B cell (primary cell): ENCODE data around the gene PCDH9. TPM values are rescaled to one million over a fixed set of nuclear protein-coding genes. Genes with fewer than 3 reads are reported as not detected.

Experiments used
- ATAC-seq: fragments of 200-7000 bp; cut with Tn5 transposase; one replicate; pipeline ENCODE4 v1.10.0; 2021; ENCODE audit warnings: low read depth, mild to moderate bottlenecking, moderate number of reproducible peaks, moderate library complexity
- CTCF ChIA-PET: fragments of 350-600 bp; sonication (Branson Sonifier 250); formaldehyde crosslinking; loops from one replicate; lab custom pipeline; 2021; ENCODE audit warnings: antibody characterized with exemption, inconsistent platforms; lab: Charles Lee
- POLR2A ChIA-PET: fragments of 350-600 bp; sonication (Branson Sonifier 250); formaldehyde crosslinking; loops from one replicate; lab custom pipeline; 2021; ENCODE audit warnings: antibody characterized with exemption; lab: Charles Lee
- DNase-seq: peaks from one replicate; pipeline ENCODE4 v3.0.0; 2013
- H2AFZ ChIP-seq: 2 replicates; pipeline ENCODE4 v1.6.1; 2012; ENCODE audit warnings: mild to moderate bottlenecking, low read depth, low read length; ENCODE audit not compliant: insufficient read depth, poor library complexity, severe bottlenecking
- H3K27ac ChIP-seq, 2 donors: 1 replicate in 1 of 2; 2 replicates in 1 of 2; pipeline ENCODE4 v1.5.1; 2012 to 2013; ENCODE audit warnings: low read length in 2 of 2, mild to moderate bottlenecking in 2 of 2, moderate library complexity in 1 of 2
- H3K27me3 ChIP-seq, 4 experiments: fragments of 200-600 bp in 1 of 4; sonication (generic) in 1 of 4; replicated peaks in 1 of 4; 1 replicate in 2 of 4; 2 replicates in 2 of 4; pipeline versions ENCODE4 v1.6.1 to v1.7.0; 2013 to 2016; ENCODE audit warnings: low read length in 3 of 4, mild to moderate bottlenecking in 2 of 4, mixed read lengths in 1 of 4, moderate library complexity in 1 of 4; ENCODE audit not compliant: insufficient read depth in 4 of 4, control insufficient read depth in 3 of 4; ENCODE audit errors: control extremely low read depth in 1 of 4
- H3K36me3 ChIP-seq, 2 experiments: replicated peaks in 1 of 2; 1 replicate in 1 of 2; 2 replicates in 1 of 2; pipeline versions ENCODE4 v1.6.1 to v1.7.1; 2013; ENCODE audit warnings: low read length in 1 of 2; ENCODE audit not compliant: insufficient read depth in 2 of 2, control insufficient read depth in 1 of 2; ENCODE audit errors: control extremely low read depth in 1 of 2, extremely low read depth in 1 of 2
- H3K4me1 ChIP-seq, 2 donors: fragments of 200-600 bp in 1 of 2; sonication (generic) in 1 of 2; 1 replicate in 1 of 2; 2 replicates in 1 of 2; pipeline versions ENCODE4 v1.5.1 to v1.6.1; 2013 to 2017; ENCODE audit warnings: low read length in 2 of 2; ENCODE audit not compliant: control insufficient read depth in 2 of 2, insufficient read depth in 2 of 2
- H3K4me2 ChIP-seq: replicated peaks from 2 replicates; pipeline ENCODE3; 2012; ENCODE audit warnings: mild to moderate bottlenecking, low read depth, low read length; ENCODE audit not compliant: poor library complexity, severe bottlenecking
- H3K4me3 ChIP-seq, 5 experiments: fragments of 200-600 bp in 1 of 5; sonication (generic) in 1 of 5; 1 replicate in 3 of 5; 2 replicates in 2 of 5; pipeline versions ENCODE4 v1.5.1 to v1.7.0; 2011 to 2016; ENCODE audit warnings: low read length in 4 of 5, mild to moderate bottlenecking in 4 of 5, low read depth in 2 of 5, control low read depth in 1 of 5, moderate library complexity in 1 of 5; ENCODE audit not compliant: insufficient read depth in 1 of 5; ENCODE audit errors: control extremely low read depth in 1 of 5, extremely low read depth in 1 of 5
- H3K79me2 ChIP-seq: fragments of 200-600 bp; sonication (generic); one replicate; pipeline ENCODE4 v1.6.0; 2016; ENCODE audit warnings: low read length; ENCODE audit not compliant: control insufficient read depth, insufficient read depth
- H3K9ac ChIP-seq: fragments of 200-600 bp; sonication (generic); 2 replicates; pipeline ENCODE4 v1.6.1; 2017; ENCODE audit warnings: mild to moderate bottlenecking, low read length, moderate library complexity
- H3K9me3 ChIP-seq, 3 donors: one replicate each; pipeline versions ENCODE4 v1.6.1 to v1.7.1; 2013; ENCODE audit warnings: low read length in 2 of 3; ENCODE audit not compliant: control insufficient read depth in 2 of 3, insufficient read depth in 1 of 3; ENCODE audit errors: control extremely low read depth in 1 of 3
- H4K20me1 ChIP-seq: 2 replicates; pipeline ENCODE4 v1.6.0; 2012; ENCODE audit warnings: mild to moderate bottlenecking, low read length; ENCODE audit not compliant: insufficient read depth, control insufficient read depth, poor library complexity, severe bottlenecking
- H3K27ac Mint-ChIP-seq: one replicate; pipeline ENCODE4 v1.8.0; 2021; ENCODE audit warnings: mixed read lengths
- H3K27me3 Mint-ChIP-seq: one replicate; pipeline ENCODE4 v1.8.0; 2021; ENCODE audit warnings: mixed read lengths
- H3K4me1 Mint-ChIP-seq: one replicate; pipeline ENCODE4 v1.8.0; 2021; ENCODE audit warnings: mixed read lengths
- H3K4me3 Mint-ChIP-seq: one replicate; pipeline ENCODE4 v1.8.0; 2021; ENCODE audit warnings: mixed read lengths
- H3K9me3 Mint-ChIP-seq: one replicate; pipeline ENCODE4 v1.8.0; 2022; ENCODE audit warnings: mixed read lengths; ENCODE audit not compliant: insufficient read depth
- CTCF ChIP-seq: fragments of 200-600 bp; IDR thresholded peaks from one replicate; pipeline ENCODE4 v1.8.0; 2022; ENCODE audit warnings: antibody characterized with exemption, mild to moderate bottlenecking
- EZH2 ChIP-seq: IDR thresholded peaks from 2 replicates; pipeline ENCODE4 v1.6.1; 2012; ENCODE audit warnings: borderline replicate concordance, low read depth, mild to moderate bottlenecking, moderate library complexity, low read length; ENCODE audit not compliant: insufficient read depth, poor library complexity, severe bottlenecking
- intact Hi-C: fragments of 100-400 bp; cut with micrococcal nuclease; formaldehyde crosslinking; loops from one replicate; pipeline ENCODE4 v1.10.0; 2022
- polyA plus RNA-seq: library from polyadenylated mRNA; depleted of rRNA; stranded (reverse); fragments of >200 nt; gene quantifications from 2 replicates; pipeline ENCODE4 v1.2.3, GENCODE V29; 2012
- total RNA-seq, 2 donors: library from RNA; stranded (reverse); fragments of 120-200 nt in 1 of 2; gene quantifications; 1 replicate in 1 of 2; 2 replicates in 1 of 2; pipeline versions ENCODE4 v1.2.3 to v1.2.4, GENCODE V29; 2013 to 2022

The PCDH9 gene
- total and polyA plus RNA-seq, 2 donors (not counting 1 experiment from before 2014, with no cell fraction given), result 13.1 to 21.8 TPM

DNA sequence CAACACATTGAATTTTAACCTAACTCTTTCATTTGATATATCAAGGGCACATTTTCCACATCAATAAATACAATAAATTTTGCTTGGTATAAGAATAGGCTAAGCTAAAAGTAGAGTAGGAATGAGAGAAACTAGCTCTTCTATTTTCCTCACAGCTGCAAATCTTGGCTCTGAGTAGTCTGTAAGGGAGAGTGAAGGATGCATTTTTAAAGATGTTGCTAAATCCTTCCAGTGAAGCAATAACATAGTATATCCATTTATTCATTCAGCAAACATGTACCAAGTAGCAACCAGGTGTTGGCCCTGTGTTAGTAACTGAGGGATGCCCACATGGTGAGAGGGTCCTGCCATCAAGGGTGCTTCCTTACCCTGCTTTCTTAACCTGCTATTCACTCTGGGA is 799.9 kb downstream of the PCDH9 start:
- Histone ChIP-seq H3K4me3 (no peak overlapping the region), H3K4me1 (no peaks in the 10 kb centered on the region), H3K36me3 (no peaks in the 10 kb centered on the region), H3K9me3 (no peaks in the 10 kb centered on the region), H4K20me1 (no peaks in the 10 kb centered on the region), H2AFZ (no peak overlapping the region), H3K27ac (no peak overlapping the region), H3K79me2 (no peaks in the 10 kb centered on the region), H3K4me2 (no peak overlapping the region), H3K27me3 (no peaks in the 10 kb centered on the region), H3K9ac (no peak overlapping the region)
- TF ChIP-seq EZH2 (no peak), CTCF (no peak)
- ATAC-seq (no peak), DNase-seq (no peak)
- Mint-ChIP-seq H3K4me3 (no peak overlapping the region), H3K4me1 (no peaks in the 10 kb centered on the region), H3K27ac (no peak overlapping the region), H3K9me3 (no peaks in the 10 kb centered on the region), H3K27me3 (no peaks in the 10 kb centered on the region)
- intact Hi-C loops, result no loop called here
- POLR2A ChIA-PET, result no interaction called here
- CTCF ChIA-PET, result no interaction called here

GRCh38 chr13:66429156-66429555 is 801.0 kb downstream of the PCDH9 start:
- Histone ChIP-seq H3K36me3 (no peaks in the 10 kb centered on the region), H3K27me3 (no peaks in the 10 kb centered on the region), H3K4me2 (no peak overlapping the region), H3K9me3 (no peaks in the 10 kb centered on the region), H2AFZ (no peak overlapping the region), H3K4me1 (no peaks in the 10 kb centered on the region), H3K79me2 (no peaks in the 10 kb centered on the region), H4K20me1 (no peaks in the 10 kb centered on the region), H3K9ac (no peak overlapping the region), H3K27ac (no peak overlapping the region), H3K4me3 (no peak overlapping the region)
- CTCF ChIA-PET, result no interaction called here
- Mint-ChIP-seq H3K4me1 (no peaks in the 10 kb centered on the region), H3K9me3 (no peaks in the 10 kb centered on the region), H3K27ac (no peak overlapping the region), H3K4me3 (no peak overlapping the region), H3K27me3 (no peaks in the 10 kb centered on the region)
- POLR2A ChIA-PET, result no interaction called here
- ATAC-seq, result no peak
- TF ChIP-seq CTCF (no peak), EZH2 (no peak)
- intact Hi-C loops, result no loop called here
- no peak for DNase-seq
